Measurements from ENCODE around the gene DPYD. TPM values are rescaled to one million over a fixed set of nuclear protein-coding genes. Genes with fewer than 3 reads are reported as not detected.

The DPYD gene
- total and polyA plus RNA-seq, 9 of the 15 experiments (the other 6 are each of a cell fraction or from before 2014, with no cell fraction given), result 0.03 to 0.25 (median 0.08) TPM; not detected in 2

DNA sequence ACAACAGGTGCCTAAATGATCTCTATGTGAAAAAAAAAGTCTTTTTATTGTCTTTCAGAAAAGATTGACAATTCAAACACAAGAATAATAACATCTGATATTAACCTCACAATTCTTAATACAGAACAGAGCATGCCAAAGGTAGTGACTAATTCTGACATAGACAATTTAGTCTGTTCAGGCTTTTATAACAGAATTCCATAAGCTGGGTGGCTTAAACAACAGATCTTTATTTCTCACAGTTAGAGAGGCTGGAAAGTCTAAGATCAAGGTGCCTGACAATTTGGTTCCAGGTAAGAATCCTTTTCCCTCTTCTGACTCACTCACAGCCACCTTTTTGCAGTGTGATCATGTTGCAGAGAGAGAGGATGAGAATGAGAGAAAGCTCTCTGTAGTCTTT lies 27.0 kb downstream of the DPYD start:
- no peak overlapping the region for H3K9ac ChIP-seq (ENCODE audit: insufficient read depth in 1 of 2, low read depth in 2 of 2, low read length in 2 of 2)
- ChIA-PET POLR2A (no interaction called here), CTCF (ENCODE audit: low intra/inter-chr PET ratio) (no interaction called here)
- no peak for FAIRE-seq
- H4K20me1 ChIP-seq (replicated peaks; ENCODE audit: control insufficient read depth, insufficient read depth, low read length), result no peaks in the 10 kb centered on the region
- no peaks in the 10 kb centered on the region for H3K36me3 ChIP-seq (ENCODE audit: control insufficient read depth, insufficient read depth, low read length)
- intact Hi-C loops (cut with micrococcal nuclease), result no loop called here
- no peak for DNase-seq (ENCODE audit: extremely low read depth in 1 of 4, low spot score in 3 of 4)
- H3K4me1 ChIP-seq (replicated peaks in 1 of 2; ENCODE audit: control insufficient read depth in 2 of 2, insufficient read depth in 2 of 2, low read length in 2 of 2), result no peaks in the 10 kb centered on the region
- H3K27me3 ChIP-seq (ENCODE audit: control insufficient read depth in 2 of 2, insufficient read depth in 2 of 2, low read length in 2 of 2), result no peaks in the 10 kb centered on the region
- no peak overlapping the region for H3K4me2 ChIP-seq (ENCODE audit: insufficient read depth, low read length)
- H3K27ac ChIP-seq (ENCODE audit: extremely low read depth, low read depth, low read length), result no peak overlapping the region
- no peaks in the 10 kb centered on the region for H3K79me2 ChIP-seq (ENCODE audit: control insufficient read depth, insufficient read depth, low read length)
- no TSS peak for BruUV-seq (replicated peaks)
- H2AFZ ChIP-seq (ENCODE audit: low read depth, low read length), result no peak overlapping the region
- in situ Hi-C loops (cut with MboI), result no loop called here
- no peak overlapping the region for H3K4me3 ChIP-seq
- no peak for ATAC-seq
- H3K9me3 ChIP-seq (replicated peaks; ENCODE audit: control insufficient read depth, insufficient read depth, low read depth, low read length), result no peaks in the 10 kb centered on the region
- H3K9me1 ChIP-seq (ENCODE audit: control insufficient read depth, insufficient read depth, low read length), result no peaks in the 10 kb centered on the region
- TF ChIP-seq STAT5B (CRISPR knock-in tag; IDR thresholded peaks at IDR 0.05), result no peak
- TF ChIP-seq, protein P1, sequence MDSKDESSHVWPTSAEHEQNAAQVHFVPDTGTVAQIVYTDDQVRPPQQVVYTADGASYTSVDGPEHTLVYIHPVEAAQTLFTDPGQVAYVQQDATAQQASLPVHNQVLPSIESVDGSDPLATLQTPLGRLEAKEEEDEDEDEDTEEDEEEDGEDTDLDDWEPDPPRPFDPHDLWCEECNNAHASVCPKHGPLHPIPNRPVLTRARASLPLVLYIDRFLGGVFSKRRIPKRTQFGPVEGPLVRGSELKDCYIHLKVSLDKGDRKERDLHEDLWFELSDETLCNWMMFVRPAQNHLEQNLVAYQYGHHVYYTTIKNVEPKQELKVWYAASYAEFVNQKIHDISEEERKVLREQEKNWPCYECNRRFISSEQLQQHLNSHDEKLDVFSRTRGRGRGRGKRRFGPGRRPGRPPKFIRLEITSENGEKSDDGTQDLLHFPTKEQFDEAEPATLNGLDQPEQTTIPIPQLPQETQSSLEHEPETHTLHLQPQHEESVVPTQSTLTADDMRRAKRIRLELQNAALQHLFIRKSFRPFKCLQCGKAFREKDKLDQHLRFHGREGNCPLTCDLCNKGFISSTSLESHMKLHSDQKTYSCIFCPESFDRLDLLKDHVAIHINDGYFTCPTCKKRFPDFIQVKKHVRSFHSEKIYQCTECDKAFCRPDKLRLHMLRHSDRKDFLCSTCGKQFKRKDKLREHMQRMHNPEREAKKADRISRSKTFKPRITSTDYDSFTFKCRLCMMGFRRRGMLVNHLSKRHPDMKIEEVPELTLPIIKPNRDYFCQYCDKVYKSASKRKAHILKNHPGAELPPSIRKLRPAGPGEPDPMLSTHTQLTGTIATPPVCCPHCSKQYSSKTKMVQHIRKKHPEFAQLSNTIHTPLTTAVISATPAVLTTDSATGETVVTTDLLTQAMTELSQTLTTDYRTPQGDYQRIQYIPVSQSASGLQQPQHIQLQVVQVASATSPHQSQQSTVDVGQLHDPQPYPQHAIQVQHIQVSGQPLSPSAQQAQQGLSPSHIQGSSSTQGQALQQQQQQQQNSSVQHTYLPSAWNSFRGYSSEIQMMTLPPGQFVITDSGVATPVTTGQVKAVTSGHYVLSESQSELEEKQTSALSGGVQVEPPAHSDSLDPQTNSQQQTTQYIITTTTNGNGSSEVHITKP (IDR thresholded peaks at IDR 0.05; ENCODE audit: partially characterized antibody), result no peak
- no peak for TF ChIP-seq ZNF551 (CRISPR knock-in tag; IDR thresholded peaks at IDR 0.05)
- TF ChIP-seq NCOA2 (IDR thresholded peaks at IDR 0.05; ENCODE audit: partially characterized antibody in 2 of 2), result no peak
- TF ChIP-seq ZNF175 (CRISPR knock-in tag; IDR thresholded peaks at IDR 0.05; ENCODE audit: low read depth), result no peak
- TF ChIP-seq, protein P2, sequence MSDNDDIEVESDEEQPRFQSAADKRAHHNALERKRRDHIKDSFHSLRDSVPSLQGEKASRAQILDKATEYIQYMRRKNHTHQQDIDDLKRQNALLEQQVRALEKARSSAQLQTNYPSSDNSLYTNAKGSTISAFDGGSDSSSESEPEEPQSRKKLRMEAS (CRISPR knock-in tag; IDR thresholded peaks at IDR 0.05), result no peak
- no peak for TF ChIP-seq DACH1 (IDR thresholded peaks at IDR 0.05; ENCODE audit: partially characterized antibody)
- TF ChIP-seq, protein P3, sequence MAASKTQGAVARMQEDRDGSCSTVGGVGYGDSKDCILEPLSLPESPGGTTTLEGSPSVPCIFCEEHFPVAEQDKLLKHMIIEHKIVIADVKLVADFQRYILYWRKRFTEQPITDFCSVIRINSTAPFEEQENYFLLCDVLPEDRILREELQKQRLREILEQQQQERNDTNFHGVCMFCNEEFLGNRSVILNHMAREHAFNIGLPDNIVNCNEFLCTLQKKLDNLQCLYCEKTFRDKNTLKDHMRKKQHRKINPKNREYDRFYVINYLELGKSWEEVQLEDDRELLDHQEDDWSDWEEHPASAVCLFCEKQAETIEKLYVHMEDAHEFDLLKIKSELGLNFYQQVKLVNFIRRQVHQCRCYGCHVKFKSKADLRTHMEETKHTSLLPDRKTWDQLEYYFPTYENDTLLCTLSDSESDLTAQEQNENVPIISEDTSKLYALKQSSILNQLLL (CRISPR knock-in tag; IDR thresholded peaks at IDR 0.05; ENCODE audit: borderline replicate concordance), result no peak
- TF ChIP-seq, protein P4, sequence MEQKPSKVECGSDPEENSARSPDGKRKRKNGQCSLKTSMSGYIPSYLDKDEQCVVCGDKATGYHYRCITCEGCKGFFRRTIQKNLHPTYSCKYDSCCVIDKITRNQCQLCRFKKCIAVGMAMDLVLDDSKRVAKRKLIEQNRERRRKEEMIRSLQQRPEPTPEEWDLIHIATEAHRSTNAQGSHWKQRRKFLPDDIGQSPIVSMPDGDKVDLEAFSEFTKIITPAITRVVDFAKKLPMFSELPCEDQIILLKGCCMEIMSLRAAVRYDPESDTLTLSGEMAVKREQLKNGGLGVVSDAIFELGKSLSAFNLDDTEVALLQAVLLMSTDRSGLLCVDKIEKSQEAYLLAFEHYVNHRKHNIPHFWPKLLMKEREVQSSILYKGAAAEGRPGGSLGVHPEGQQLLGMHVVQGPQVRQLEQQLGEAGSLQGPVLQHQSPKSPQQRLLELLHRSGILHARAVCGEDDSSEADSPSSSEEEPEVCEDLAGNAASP (IDR thresholded peaks at IDR 0.05), result no peak
- no peak for TF ChIP-seq FOXM1 (IDR thresholded peaks at IDR 0.05; ENCODE audit: low read depth)
- TF ChIP-seq FOXM1 (CRISPR knock-in tag; IDR thresholded peaks at IDR 0.05; ENCODE audit: low read depth), result no peak
- TF ChIP-seq, protein P5, sequence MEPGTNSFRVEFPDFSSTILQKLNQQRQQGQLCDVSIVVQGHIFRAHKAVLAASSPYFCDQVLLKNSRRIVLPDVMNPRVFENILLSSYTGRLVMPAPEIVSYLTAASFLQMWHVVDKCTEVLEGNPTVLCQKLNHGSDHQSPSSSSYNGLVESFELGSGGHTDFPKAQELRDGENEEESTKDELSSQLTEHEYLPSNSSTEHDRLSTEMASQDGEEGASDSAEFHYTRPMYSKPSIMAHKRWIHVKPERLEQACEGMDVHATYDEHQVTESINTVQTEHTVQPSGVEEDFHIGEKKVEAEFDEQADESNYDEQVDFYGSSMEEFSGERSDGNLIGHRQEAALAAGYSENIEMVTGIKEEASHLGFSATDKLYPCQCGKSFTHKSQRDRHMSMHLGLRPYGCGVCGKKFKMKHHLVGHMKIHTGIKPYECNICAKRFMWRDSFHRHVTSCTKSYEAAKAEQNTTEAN (CRISPR knock-in tag; IDR thresholded peaks at IDR 0.05), result no peak
- TF ChIP-seq YY1 (IDR thresholded peaks at IDR 0.05; ENCODE audit: borderline replicate concordance in 1 of 3, control insufficient read depth in 1 of 3, extremely low read depth in 1 of 3, insufficient read depth in 3 of 3, insufficient read length in 1 of 3, insufficient replicate concordance in 2 of 3, low read depth in 1 of 3, low read length in 2 of 3), result no peak
- no peak for TF ChIP-seq RUNX1 (IDR thresholded peaks at IDR 0.05; ENCODE audit: low read depth)
- TF ChIP-seq ZNF121 (CRISPR knock-in tag; conservative IDR thresholded peaks at IDR 0.05), result no peak
